ENCODE data around the gene SELENOI.
A peak's percentile ranks its signal among the peaks of the same experiment; 100 is the strongest.
"Not testable (repeated sequence)": the region's sequence is repeated elsewhere in the genome, so short reads cannot be mapped to it uniquely, and the experiment has no call there.

Gene SELENOI

DNA sequence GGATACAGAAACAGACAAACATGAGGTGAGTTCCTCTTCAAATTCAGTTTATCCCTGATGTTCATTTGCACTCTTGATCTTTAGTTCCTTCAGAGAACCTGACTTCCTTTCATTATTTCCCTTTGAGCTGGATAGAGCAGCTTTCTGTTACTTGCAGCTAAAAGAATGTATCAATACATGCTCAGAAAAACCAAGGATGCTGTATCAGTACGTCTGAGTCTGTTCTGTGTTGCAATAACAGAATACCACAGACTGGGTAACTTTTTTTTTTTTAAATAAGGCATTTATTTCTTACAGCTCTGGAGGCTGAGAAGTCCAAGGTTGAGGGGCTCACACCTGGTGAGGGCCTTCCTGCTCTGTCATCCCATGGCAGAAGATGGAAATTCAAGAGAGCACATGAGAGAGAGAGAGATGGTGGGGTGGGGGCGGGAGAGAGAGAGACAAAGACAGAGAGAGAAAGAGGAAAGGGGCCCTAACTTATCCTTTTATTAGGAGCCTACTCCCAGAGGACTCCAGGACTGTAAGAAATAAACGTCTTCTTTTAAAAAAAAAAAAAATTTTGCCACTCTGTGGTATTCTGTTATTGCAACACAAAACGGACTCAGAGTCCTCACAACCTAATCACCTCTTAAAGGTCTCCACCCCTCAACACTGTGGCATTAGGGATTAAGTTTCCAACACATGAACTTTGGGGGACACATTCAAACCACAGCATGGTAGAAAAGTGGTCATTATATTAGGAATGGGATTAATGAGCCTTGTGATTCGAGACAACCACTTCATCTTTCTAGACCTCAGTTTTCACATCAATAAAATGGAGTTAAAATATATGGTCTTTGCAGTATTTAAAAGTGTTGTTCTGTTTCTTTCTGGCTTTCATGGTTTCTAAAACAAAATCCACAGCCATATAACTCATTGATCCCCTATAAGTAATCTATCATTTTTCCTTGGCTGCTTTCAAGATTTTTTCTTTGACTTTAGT lies 18.4 kb upstream of the SELENOI start:
- no peak for DNase-seq

DNA sequence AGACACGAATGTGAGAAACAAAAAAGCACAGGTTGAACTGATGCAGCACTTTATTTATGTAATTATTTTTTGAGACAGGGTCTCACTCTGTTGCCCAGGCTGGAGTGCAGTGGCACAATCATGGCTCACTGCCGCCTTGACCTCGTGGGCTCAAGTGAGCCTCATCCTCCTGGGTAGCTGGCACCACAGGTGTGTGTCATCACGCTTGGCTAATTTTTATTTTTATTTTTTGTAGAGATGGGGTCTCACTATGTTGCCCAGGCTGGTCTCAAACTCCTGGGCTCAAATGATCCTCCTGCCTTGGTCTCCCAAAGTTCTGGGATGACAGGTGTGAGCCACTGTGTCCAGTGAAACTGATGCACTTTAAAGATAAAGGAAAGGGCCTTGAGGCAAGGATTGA lies 16.9 kb upstream of the SELENOI start:
- not testable (repeated sequence) for DNase-seq

DNA sequence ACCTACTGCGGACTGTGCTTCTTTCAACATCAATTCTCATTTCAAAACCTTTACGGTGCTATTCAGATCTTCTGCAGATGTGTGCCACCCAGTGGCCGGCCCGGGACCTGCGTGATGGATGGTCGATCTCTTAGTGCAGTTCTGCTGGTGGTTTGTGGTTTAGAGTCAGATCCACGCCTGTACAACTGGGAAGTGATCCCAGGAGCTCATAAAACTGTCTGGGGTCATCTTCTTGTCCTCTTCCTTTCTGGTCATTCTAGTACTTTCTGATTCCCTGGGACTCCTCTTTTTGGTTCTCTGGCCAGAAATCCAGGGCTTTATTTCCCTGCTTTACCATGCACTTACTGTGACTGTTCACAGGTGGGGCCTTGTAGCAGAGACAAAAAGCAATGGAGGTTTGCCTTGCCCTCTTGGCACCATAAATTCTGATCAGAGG lies 15.8 kb upstream of the SELENOI start:
- peak; percentile 64 to 83 for DNase-seq

DNA sequence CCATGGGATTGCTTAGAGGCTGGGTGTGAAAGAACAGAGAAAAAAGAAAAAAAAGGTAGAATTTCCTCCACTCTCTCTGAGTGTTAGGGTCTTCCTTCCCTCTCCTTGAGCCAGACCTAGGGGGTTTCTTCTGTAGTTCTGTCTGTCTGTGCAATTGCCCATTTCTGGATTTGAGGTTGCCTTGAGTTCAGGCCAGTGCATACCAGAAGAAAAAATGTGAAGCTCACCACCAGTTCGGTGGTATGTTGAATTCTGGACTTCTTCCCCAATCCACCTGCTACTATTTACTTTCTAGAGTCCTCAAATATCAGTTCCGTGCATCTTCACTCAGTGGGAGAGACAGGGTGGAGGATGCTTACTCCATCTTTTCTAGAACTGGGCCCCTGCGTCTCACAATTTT lies 15.3 kb upstream of the SELENOI start:
- DNase-seq: no peak

DNA sequence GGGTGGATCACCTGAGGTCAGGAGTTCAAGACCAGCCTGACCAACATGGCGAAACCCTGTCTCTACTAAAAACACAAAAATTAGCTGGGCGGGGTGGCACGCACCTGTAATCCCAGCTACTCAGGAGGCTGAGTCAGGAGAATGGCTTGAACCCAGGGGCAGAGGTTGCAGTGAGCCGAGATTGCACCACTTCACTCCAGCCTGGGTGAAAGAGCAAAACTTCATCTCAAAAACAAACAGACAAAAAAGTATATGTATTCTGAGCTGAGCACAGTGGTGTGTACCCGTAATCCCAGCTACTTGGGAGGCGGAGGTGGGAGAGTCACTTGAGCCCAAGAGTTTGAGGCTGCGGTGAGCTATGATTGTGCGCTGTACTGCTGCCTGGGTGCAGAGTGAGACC lies 14.6 kb upstream of the SELENOI start:
- DNase-seq: not testable (repeated sequence)

DNA sequence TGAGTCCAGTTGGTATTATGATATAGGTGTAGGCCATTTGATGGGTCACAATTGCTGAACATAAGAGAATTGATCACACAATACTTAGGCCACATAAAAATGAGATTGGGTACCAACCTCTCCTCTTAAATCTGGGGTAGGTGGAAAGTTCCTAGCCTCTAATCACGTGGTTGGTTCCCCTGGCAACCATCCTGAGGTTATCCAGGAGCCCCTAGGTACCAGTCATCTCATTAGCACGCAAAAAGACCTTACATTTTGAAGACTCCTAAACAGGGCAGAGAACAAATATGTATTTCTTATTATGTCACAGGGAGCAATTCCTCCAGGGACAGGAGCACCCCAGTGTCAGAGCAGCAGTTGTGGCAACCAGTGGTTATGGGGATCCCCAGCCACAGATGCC lies 12.7 kb upstream of the SELENOI start:
- no peak for DNase-seq

DNA sequence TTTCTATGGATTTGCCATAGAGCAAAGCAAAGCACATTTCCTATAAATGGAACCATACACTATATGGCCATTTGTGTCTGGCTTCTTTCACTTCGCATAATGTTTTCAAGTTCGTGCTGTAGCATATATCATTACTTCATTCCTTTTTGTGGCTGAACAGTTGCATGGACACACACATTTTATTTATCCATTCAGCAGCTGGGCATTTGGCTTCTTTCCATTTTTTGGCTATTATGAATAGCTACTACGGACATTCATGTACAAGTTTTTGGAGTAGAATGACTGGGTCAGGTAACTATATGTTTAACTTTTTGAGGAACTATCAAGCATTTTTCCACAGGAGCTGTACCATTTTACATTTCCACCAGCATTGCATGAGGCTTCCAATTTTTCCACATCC lies 10.7 kb upstream of the SELENOI start:
- no peak for DNase-seq

DNA sequence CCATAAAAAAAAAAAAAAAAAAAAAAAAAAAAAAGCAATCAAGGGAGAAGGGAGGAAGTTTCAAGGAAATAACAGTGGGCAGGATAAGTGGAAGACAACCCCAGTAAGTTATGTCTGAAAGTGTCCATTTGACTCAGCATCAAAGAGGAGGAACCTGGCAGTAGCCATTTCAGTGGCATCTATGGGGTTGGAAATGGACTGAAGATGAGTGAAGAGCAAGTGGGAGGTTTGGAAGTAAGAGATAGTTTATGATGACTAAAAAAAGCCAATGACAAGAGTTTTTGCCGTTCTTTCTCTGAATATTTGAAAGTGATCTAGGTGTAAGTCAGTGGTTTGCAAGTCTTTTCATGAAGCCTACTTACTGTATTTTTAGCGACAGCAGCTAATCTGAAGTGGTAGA lies 9.2 kb upstream of the SELENOI start:
- no peak for DNase-seq

DNA sequence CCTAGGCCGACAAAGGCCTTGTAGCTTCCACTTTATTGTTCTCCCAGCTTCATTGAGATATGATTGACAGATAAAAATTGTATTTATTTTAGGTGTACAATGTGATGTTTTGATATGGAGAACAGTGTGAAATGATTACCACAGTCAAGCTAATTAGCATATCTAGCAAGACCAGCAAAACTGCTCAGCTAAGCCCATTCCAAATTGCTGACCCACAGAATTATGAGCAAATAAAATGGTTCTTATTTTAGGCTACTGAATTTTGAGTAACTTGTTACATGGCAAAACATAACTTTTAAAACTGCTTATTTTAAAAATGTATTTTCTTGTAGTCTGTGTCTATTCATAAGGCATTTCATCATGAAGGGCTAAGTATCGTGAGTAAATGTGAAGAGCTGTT lies 8.6 kb upstream of the SELENOI start:
- DNase-seq: no peak

DNA sequence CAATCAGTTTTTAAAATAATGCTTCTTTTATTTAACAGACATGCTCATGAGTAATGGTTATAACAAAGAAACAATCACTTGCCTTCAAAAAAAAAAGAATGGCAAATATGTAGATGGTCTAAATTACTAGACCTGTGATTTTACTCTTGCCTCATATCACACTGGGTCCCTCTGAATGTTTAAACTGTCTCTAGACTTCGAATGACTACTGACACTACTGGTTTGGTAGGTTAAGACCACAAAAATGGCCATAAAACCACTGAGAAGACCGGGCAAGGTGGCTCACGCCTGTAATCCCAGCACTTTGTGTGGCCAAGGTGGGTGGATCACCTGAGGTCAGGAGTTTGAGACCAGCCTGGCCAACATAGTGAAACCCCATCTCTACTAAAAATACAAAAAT lies 5.1 kb upstream of the SELENOI start:
- DNase-seq: no peak

DNA sequence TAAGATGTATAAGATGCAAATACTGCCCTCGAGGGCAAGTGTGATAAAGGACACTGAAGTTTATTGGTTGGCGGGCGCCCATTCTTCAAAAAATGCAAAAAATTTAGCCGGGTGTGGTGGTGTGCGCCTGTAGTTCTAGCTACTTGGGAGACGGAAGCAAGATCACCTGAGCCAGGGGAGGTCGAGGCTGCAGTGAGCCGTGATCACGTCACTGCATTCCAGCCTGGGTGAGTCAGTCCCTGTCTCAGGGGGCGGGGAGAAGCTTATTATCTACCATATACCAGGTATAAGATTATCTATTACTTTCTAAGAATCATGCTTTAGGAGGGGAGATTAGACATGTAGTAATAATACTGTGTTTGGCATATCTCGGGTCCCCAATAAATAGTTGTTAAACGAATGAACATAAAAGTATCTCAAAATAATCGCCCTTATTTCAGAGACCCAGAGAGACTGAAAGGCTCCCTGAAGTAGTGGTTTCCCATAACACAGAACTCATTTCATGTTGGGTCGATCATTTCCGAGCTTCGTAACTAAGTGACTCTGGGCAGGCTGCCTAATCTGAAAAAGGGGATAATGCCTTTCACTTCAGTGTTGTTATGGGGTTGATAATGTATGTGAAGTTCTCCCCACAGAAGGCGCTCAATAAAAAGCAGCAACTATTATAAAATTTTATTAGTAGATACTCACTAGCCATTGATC lies 1.2 kb upstream of the SELENOI start:
- DNase-seq: peak in 1 of 2 experiments; percentile 25

DNA sequence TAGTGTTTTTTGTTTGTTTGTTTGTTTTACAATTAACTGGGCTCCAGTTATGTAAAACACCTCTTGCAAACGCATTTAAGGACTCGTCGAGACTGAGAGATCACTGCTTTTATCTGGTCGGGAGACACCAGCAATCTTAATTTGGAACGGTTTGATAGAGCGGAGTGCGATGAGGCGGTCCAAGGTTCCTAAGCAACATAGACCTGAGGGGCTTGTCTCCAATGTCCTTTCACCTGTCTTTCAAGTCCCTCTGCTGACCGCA lies 729 bp upstream of the SELENOI start:
- DNase-seq: no peak

DNA sequence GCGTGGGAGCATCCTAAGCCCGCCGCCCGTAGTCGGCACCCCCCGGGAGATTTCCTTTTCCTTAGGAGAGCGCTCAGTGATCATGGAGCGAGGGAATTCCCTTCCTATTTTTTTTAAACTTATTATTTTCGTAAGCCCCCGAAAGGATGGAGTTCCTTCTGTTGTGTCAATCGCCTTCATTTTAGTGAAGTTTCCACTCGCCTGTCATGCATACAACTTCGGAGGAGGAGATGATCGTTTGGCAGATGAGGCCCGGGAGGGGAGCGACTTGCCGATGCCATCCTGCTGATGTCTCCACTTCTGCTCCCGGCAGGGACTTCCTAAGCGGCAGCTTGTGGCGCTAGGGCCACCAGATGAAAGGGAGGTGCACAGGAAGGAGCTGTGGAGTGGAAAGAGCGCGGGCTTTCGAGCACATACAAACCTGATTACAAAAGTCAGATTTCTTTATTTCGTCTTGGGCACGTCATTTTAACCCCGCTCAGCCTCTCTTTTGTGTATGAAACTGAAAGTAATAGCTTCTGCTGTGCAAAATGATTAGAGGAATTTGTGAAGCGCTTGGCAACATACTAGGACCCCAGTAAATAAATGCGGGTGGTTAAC lies 611 bp downstream of the SELENOI start, which contains the start of gene ADGRF3:
Gene ADGRF3, minus strand, starts transcription at position 336 of the 600 bp plus-strand sequence. CDS start 555 bp downstream, outside the sequence.
- DNase-seq: peak; percentile 67 to 84

DNA sequence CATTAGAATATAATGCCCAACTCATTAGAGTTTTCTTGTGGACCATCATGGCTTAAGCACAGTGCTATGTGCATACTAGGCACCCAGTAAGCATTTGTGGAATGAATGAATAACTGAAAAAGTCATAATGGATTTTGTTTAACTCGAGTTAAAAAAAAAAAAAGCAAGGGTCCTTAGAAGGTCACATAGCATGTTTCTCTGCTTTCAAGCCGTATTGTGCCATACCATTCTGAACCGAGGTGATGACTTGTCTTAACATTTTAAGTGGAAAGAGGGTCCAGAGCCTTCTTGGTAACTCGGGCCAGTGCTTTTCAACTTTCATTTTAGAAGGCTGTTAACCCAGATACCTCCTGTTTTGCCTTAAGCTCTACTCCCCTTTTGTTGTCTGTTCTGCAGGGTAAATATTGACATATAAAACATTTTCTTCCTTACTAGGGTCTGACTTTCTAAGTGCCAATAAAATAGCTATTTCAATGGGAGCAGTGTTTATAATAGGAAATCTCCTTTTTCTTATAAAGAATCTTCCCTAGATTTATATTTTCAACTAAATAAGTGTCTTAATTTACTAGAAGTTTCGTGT lies 1.4 kb downstream of the SELENOI start:
- DNase-seq: no peak

DNA sequence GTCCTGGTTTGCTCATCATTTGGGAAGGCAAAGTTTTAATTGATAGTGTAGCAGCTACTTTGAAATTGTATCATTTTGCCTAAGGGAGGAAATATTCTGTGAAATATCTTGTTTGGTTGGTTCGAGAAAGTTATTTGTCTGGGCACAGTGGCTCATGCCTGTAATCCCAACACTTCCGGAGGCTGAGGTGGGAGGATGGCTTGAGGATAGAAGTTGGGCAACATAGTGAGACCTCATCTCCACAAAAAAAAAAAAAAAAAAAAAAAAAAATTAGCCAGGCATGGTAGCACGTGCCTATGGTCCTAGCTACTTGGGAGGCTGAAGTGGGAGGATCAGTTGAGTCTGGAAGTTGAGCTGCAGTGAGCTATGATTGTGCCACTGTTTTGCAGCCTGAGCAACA lies 3.7 kb downstream of the SELENOI start:
- DNase-seq: no peak

DNA sequence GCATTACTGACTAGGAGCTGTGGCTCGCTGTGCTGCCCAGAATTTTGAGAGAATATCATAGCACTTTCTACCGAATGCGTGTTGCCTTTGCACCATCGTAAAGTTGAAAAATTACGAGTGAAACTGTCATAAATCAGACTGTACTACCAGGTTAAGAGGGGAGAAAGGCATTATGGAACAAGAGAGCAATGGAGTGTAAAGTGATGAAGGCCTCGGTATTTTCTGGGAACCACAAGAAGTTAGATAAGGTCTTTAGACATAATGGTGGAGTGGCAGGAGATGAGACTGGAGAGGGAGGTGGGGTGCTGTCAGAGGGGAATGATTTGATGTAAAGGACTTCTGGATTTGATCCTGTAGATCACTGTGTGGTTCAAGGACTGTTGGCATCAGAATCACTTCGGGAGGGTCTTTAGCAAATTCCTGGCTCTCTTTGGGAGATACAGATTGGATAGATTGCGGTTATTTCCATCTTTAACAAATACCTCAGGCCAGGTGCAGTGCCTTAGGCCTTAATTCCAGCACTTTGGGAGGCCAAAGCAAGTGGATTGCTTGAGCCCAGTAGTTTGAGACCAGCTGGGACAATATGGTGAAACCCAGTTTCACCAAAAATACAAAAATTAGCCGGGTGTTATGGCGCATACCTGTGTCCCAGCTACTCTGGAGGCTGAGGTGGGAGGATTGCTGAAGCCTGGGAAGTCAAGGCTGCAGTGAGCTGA lies 5.6 kb downstream of the SELENOI start:
- DNase-seq: no peak

DNA sequence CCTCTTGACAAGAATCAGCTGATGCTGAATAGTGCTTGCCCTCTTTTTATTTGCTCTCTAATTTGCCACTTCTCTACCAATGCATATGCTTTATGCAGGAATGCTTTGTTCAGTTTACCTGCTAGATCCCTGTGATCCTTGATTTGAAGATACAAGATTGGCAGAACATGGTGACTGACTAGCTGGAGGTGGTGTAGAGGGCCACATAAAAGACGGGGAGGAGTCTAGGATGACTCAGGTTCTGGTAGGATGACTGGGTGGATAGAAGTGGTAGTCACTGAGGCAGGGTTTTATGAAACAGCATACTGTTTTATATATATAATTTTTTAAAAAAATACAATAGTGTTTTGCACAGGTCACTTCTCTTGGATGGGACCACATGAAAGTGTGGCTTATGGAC lies 6.9 kb downstream of the SELENOI start:
- no peak for DNase-seq

DNA sequence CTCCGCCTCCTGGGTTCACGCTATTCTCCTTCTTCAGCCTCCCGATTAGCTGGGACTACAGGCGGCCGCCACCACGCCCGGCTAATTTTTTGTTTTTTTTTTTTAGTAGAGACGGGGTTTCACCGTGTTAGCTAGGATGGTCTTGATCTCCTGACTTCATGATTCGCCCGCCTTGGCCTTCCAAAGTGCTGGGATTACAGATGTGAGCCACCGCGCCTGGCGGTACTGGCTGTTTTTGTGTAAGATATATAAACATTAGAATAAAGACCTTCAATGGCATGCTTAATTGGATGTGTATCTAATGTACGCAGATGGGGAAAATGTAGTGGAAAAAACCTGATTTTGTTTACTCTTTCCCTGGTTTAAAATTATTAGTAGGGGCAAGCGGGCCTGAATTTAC lies 8.5 kb downstream of the SELENOI start:
- not testable (repeated sequence) for DNase-seq

DNA sequence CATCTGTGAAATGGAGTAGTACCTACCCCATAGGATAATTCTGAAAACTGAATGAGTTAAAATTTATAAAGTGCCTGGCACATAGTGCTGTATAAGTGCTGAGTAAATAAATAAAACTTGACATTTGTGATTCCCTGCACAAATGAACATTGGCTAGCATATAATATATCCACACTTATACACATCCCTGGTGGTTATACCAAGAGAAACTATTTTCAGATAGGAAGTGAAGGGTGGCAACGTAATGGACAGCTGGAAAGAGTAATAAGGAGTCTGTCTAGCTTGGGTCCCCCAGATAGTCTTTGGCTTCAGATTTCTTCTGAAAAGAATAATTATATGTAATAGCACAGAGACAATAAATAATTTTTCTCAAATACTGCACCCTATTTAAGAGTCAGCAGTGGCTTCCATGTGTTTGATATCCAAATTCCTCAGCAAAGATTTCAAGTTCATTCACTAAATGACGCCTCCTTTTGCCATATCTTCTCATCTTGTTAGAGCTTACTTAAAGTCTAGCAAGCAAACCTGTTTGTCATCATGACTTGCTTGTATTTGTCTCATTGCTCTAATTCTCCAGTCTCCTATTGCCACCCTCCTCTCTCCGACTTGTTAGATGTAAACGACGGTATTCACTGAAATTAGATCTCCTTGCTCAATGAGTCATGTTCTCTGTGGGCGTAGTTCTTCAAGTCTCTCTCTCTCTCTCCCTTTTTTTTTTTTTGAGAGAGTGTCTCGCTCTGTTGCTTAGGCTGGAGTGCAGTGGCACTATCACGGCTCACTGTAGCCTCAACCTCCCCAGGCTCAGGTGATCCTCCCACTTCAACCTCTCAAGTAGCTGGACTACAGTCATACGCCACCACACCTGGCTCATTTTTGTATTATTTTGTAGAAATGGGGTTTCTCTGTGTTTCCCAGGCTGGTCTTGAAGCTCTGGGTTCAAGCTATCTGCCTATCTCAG lies 9.4 kb downstream of the SELENOI start:
- DNase-seq: no peak

DNA sequence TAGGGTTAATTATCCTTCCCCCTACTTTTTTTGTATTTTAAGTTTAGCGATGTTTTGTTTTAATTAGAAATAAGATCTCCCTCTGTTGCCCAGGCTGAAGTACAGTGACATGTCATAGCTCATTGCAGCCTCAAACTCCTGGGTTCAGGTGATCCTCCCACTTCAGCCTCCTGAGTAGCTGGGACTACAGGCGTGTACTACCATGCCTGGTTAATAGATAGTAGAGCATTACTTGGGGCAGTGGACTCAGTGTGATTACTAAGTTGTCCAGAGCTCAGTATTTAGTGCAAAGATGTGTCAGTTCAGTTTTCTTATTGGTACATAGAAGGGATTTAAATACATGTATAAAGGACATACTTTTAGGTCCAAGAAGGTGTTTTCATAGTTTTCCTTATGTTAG lies 10.2 kb downstream of the SELENOI start:
- DNase-seq: no peak

DNA sequence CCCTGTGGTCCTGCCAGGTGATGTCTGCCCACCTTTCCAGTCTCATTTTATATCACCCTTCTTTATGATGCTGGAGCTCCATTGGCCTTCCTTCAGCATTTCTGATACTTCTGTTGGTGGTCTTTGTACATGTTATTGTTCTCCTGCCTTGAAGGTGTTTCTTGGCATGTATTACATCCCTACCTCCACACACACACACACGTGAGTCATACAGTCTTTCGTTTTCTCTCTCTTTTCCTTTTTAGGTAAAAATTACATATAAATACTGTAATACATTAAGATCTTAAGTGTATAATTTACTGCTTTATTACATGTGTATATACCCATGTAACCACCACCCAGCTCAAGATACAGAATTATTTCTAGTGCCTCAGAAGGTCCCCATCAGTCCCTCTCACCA lies 10.8 kb downstream of the SELENOI start:
- no peak for DNase-seq

Data from NCI-H2081 (cell line).